Activated T-helper 1 cell treated with anti-CD3 and anti-CD28 coated beads, Interleukin-12 subunit alpha, Interleukin-12 subunit beta, Interleukin-2, Interleukin-4 antibody, amounts not matched to agents 30 ng/mL and 10 ng/mL and 1 ng/mL, durations not matched to agents 14 hours and 24 hours and 36 hours (primary cell): ENCODE measurements around the gene APOC3. TPM values are rescaled to one million over a fixed set of nuclear protein-coding genes. Genes with fewer than 3 reads are reported as not detected.

ENCODE experiments used
- DNase-seq: peaks from one replicate; pipeline ENCODE4 v3.0.0; 2021; ENCODE audit warnings: low spot score
- H3K27ac Mint-ChIP-seq: one replicate; pipeline ENCODE4 v1.8.0; 2021; ENCODE audit warnings: mild to moderate bottlenecking, mixed read lengths
- H3K27me3 Mint-ChIP-seq: one replicate; pipeline ENCODE4 v1.8.0; 2022; ENCODE audit warnings: mild to moderate bottlenecking, moderate library complexity, mixed read lengths; ENCODE audit not compliant: insufficient read depth
- H3K36me3 Mint-ChIP-seq: one replicate; pipeline ENCODE4 v1.8.0; 2021; ENCODE audit warnings: low read depth, mixed read lengths
- H3K4me1 Mint-ChIP-seq: one replicate; pipeline ENCODE4 v1.8.0; 2021; ENCODE audit warnings: low read depth, mixed read lengths
- H3K4me3 Mint-ChIP-seq: one replicate; pipeline ENCODE4 v1.8.0; 2021; ENCODE audit warnings: mild to moderate bottlenecking, moderate library complexity, mixed read lengths
- H3K9me3 Mint-ChIP-seq: one replicate; pipeline ENCODE4 v1.8.0; 2021; ENCODE audit warnings: mixed read lengths
- intact Hi-C: fragments of 100-400 bp; cut with micrococcal nuclease; formaldehyde crosslinking; loops from one replicate; pipeline ENCODE4 v1.15.1; 2024
- total RNA-seq: library from RNA; stranded (reverse); gene quantifications from 2 replicates; pipeline ENCODE4 v1.2.3, GENCODE V29; 2022

APOC3 gene
- total RNA-seq, 1 donor from 2014 or later, result not detected

- peaks cover 5% of the 10 kb centered on the region for H3K4me1 Mint-ChIP-seq
- DNase-seq, result no peak
- no peak within 1 kb of the TSS for H3K27ac Mint-ChIP-seq
- H3K36me3 Mint-ChIP-seq, result no peaks in the 10 kb centered on the region
- no peak within 1 kb of the TSS for H3K4me3 Mint-ChIP-seq
- no peaks in the 10 kb centered on the region for H3K9me3 Mint-ChIP-seq
- H3K27me3 Mint-ChIP-seq, result no peaks in the 10 kb centered on the region
- intact Hi-C loops, result no loop called here
Observed at GRCh38 chr11:116837231-116838091, 7.8 kb downstream of the APOC3 start, which contains the start of gene APOA1. APOA1 (minus strand) TSS chr11:116837622; CDS start chr11:116837387, 235 bp downstream.

GRCh38 chr11:116838321-116839084 is 8.8 kb downstream of the APOC3 start:
- no peak overlapping the region for H3K4me3 Mint-ChIP-seq
- no peaks in the 10 kb centered on the region for H3K9me3 Mint-ChIP-seq
- intact Hi-C loops, result no loop called here
- H3K27ac Mint-ChIP-seq, result no peak overlapping the region
- H3K36me3 Mint-ChIP-seq, result peaks cover 5% of the 10 kb centered on the region
- peaks cover 5% of the 10 kb centered on the region for H3K4me1 Mint-ChIP-seq
- H3K27me3 Mint-ChIP-seq, result no peaks in the 10 kb centered on the region
- DNase-seq, result no peak

GRCh38 chr11:116840224-116840745 is 10.6 kb downstream of the APOC3 start:
- Mint-ChIP-seq H3K4me1 (peaks cover 3% of the 10 kb centered on the region), H3K27me3 (no peaks in the 10 kb centered on the region), H3K4me3 (no peak overlapping the region), H3K9me3 (no peaks in the 10 kb centered on the region), H3K36me3 (peaks cover 18% of the 10 kb centered on the region), H3K27ac (no peak overlapping the region)
- intact Hi-C loops, result no loop called here
- no peak for DNase-seq

- intact Hi-C loops, result no loop called here
- Mint-ChIP-seq H3K27ac (no peak overlapping the region), H3K4me1 (peaks cover 5% of the 10 kb centered on the region), H3K4me3 (no peak overlapping the region), H3K36me3 (peaks cover 23% of the 10 kb centered on the region), H3K27me3 (no peaks in the 10 kb centered on the region), H3K9me3 (no peaks in the 10 kb centered on the region)
- DNase-seq, result no peak
Observed at GRCh38 chr11:116840746-116841296, 11.1 kb downstream of the APOC3 start.

- peaks cover 32% of the 10 kb centered on the region for H3K36me3 Mint-ChIP-seq
- no peak overlapping the region for H3K4me3 Mint-ChIP-seq
- intact Hi-C loops, result no loop called here
- H3K4me1 Mint-ChIP-seq, result peaks cover 5% of the 10 kb centered on the region
- H3K27me3 Mint-ChIP-seq, result no peaks in the 10 kb centered on the region
- no peak overlapping the region for H3K27ac Mint-ChIP-seq
- no peak for DNase-seq
- no peaks in the 10 kb centered on the region for H3K9me3 Mint-ChIP-seq
Observed at GRCh38 chr11:116842117-116842516, 12.4 kb downstream of the APOC3 start.

- Mint-ChIP-seq H3K9me3 (no peaks in the 10 kb centered on the region), H3K27ac (no peak overlapping the region), H3K36me3 (peaks cover 35% of the 10 kb centered on the region), H3K4me1 (peaks cover 5% of the 10 kb centered on the region), H3K4me3 (no peak overlapping the region), H3K27me3 (no peaks in the 10 kb centered on the region)
- no peak for DNase-seq
- intact Hi-C loops, result no loop called here
Observed at GRCh38 chr11:116842909-116843308, 13.2 kb downstream of the APOC3 start.

GRCh38 chr11:116843661-116844060 is 14.0 kb downstream of the APOC3 start:
- peaks cover 5% of the 10 kb centered on the region for H3K4me1 Mint-ChIP-seq
- no peak overlapping the region for H3K4me3 Mint-ChIP-seq
- peaks cover 36% of the 10 kb centered on the region for H3K36me3 Mint-ChIP-seq
- intact Hi-C loops, result no loop called here
- DNase-seq, result no peak
- H3K27ac Mint-ChIP-seq, result no peak overlapping the region
- H3K9me3 Mint-ChIP-seq, result no peaks in the 10 kb centered on the region
- no peaks in the 10 kb centered on the region for H3K27me3 Mint-ChIP-seq

- H3K36me3 Mint-ChIP-seq, result peaks cover 43% of the 10 kb centered on the region
- H3K4me3 Mint-ChIP-seq, result no peak overlapping the region
- no peaks in the 10 kb centered on the region for H3K9me3 Mint-ChIP-seq
- no peak overlapping the region for H3K27ac Mint-ChIP-seq
- H3K27me3 Mint-ChIP-seq, result no peaks in the 10 kb centered on the region
- H3K4me1 Mint-ChIP-seq, result peaks cover 8% of the 10 kb centered on the region
- intact Hi-C loops, result no loop called here
- no peak for DNase-seq
Observed at GRCh38 chr11:116844722-116845121, 15.0 kb downstream of the APOC3 start.

GRCh38 chr11:116847612-116848011 is 17.9 kb downstream of the APOC3 start:
- H3K27me3 Mint-ChIP-seq, result no peaks in the 10 kb centered on the region
- no peak for DNase-seq
- H3K4me3 Mint-ChIP-seq, result no peak overlapping the region
- H3K36me3 Mint-ChIP-seq, result peaks cover 54% of the 10 kb centered on the region
- intact Hi-C loops, result no loop called here
- H3K27ac Mint-ChIP-seq, result no peak overlapping the region
- no peaks in the 10 kb centered on the region for H3K9me3 Mint-ChIP-seq
- H3K4me1 Mint-ChIP-seq, result peaks cover 33% of the 10 kb centered on the region

GRCh38 chr11:116849060-116849459 is 19.4 kb downstream of the APOC3 start:
- H3K36me3 Mint-ChIP-seq, result peaks cover 52% of the 10 kb centered on the region
- H3K27ac Mint-ChIP-seq, result no peak overlapping the region
- intact Hi-C loops, result no loop called here
- peaks cover 48% of the 10 kb centered on the region for H3K4me1 Mint-ChIP-seq
- H3K27me3 Mint-ChIP-seq, result no peaks in the 10 kb centered on the region
- no peak overlapping the region for H3K4me3 Mint-ChIP-seq
- H3K9me3 Mint-ChIP-seq, result no peaks in the 10 kb centered on the region
- DNase-seq, result no peak

GRCh38 chr11:116849486-116849885 is 19.8 kb downstream of the APOC3 start:
- peaks cover 54% of the 10 kb centered on the region for H3K36me3 Mint-ChIP-seq
- H3K4me3 Mint-ChIP-seq, result no peak overlapping the region
- intact Hi-C loops, result no loop called here
- no peaks in the 10 kb centered on the region for H3K9me3 Mint-ChIP-seq
- H3K27me3 Mint-ChIP-seq, result no peaks in the 10 kb centered on the region
- H3K27ac Mint-ChIP-seq, result no peak overlapping the region
- no peak for DNase-seq
- H3K4me1 Mint-ChIP-seq, result peaks cover 52% of the 10 kb centered on the region

- DNase-seq, result no peak
- Mint-ChIP-seq H3K36me3 (peaks cover 46% of the 10 kb centered on the region), H3K27me3 (no peaks in the 10 kb centered on the region), H3K4me3 (peak overlapping the region; percentile 73), H3K4me1 (peaks cover 64% of the 10 kb centered on the region), H3K9me3 (no peaks in the 10 kb centered on the region), H3K27ac (peak overlapping the region; percentile 92)
- intact Hi-C loops, result loop anchor here (2.0 kb wide), 4 partner anchors 29 to 1151 kb away; partner anchors contain the start of gene SIDT2
Observed at GRCh38 chr11:116851626-116852025, 21.9 kb downstream of the APOC3 start.
